Ovary (tissue), 9 donors: ENCODE measurements around the gene MYO9B. TPM values are rescaled to one million over a fixed set of nuclear protein-coding genes. Genes with fewer than 3 reads are reported as not detected.

Experiments
- DNase-seq, 5 donors: peaks; one replicate each; pipeline ENCODE4 v3.0.0-alpha.2; 2019 to 2020
- H3K27ac ChIP-seq, 2 donors: fragments of 200-600 bp; one replicate each; pipeline versions ENCODE4 v1.5.1 to v1.8.0; 2019 to 2022
- H3K27me3 ChIP-seq: fragments of 200-600 bp; one replicate; pipeline ENCODE4 v1.8.0; 2022
- H3K36me3 ChIP-seq: fragments of 200-600 bp; sonication (generic); one replicate; pipeline ENCODE4 v1.5.1; 2019
- H3K4me1 ChIP-seq: one replicate; pipeline ENCODE4 v1.8.1; 2013; ENCODE audit warnings: mild to moderate bottlenecking, moderate library complexity; ENCODE audit not compliant: insufficient read depth
- H3K4me3 ChIP-seq: fragments of 200-600 bp; sonication (generic); one replicate; pipeline ENCODE4 v1.5.1; 2017
- H3K9me3 ChIP-seq, 2 donors: fragments of 200-600 bp in 1 of 2; sonication (generic) in 1 of 2; one replicate each; pipeline versions ENCODE4 v1.5.1 to v1.8.1; 2013 to 2019; ENCODE audit warnings: mild to moderate bottlenecking in 1 of 2, moderate library complexity in 1 of 2
- CTCF ChIP-seq, 3 donors: fragments of 450-650 bp in 2 of 3; fragments of 200-600 bp in 1 of 3; IDR thresholded peaks; one replicate each; pipeline versions ENCODE4 v1.5.1 to v1.8.0; 2016 to 2022; ENCODE audit warnings: antibody characterized with exemption in 3 of 3, mild to moderate bottlenecking in 1 of 3
- EP300 ChIP-seq: sonication (generic); formaldehyde crosslinking; IDR thresholded peaks from one replicate; pipeline ENCODE4 v1.6.1; 2017; ENCODE audit warnings: antibody characterized with exemption
- POLR2A ChIP-seq: fragments of 450-650 bp; IDR thresholded peaks from one replicate; pipeline ENCODE4 v1.6.1; 2017; ENCODE audit warnings: antibody characterized with exemption, mild to moderate bottlenecking, moderate library complexity
- WGBS, 3 donors: extraction: QIAGEN DNeasy Blood & Tissue Kit in 1 of 3; methylation state at CpG; one replicate each; pipeline versions ENCODE4 v1.1.5 to v1.1.7; 2013 to 2017; 5-methylcytosine and 5-hydroxymethylcytosine counted together
- intact Hi-C, 4 donors: fragments of 100-400 bp; cut with DNase I; formaldehyde crosslinking; loops; one replicate each; pipeline versions ENCODE4 v1.11.0 to v1.15.1; 2022 to 2023
- polyA plus RNA-seq, 2 donors: library from polyadenylated mRNA; stranded (reverse); fragments of 200-250 nt in 1 of 2; fragments of 350-450 nt in 1 of 2; fragmentation: Illumina TruSeq in 1 of 2; extraction: RNeasy Lipid Tissue Mini Kit (QIAGEN cat#74804) in 1 of 2; gene quantifications; one replicate each; pipeline ENCODE4 v1.2.3, GENCODE V29; 2013 to 2014
- total RNA-seq, 7 donors: library from RNA; depleted of rRNA in 2 of 7; stranded (reverse); fragments of >200 nt in 2 of 7; fragmentation: NEBNext Ultra II Directional in 3 of 7; extraction: Animal tissue kit (Norgen Biotek cat#: 25700) in 3 of 7; gene quantifications; one replicate each; pipeline versions ENCODE4 v1.1.0 to v1.2.4, GENCODE V29; 2016 to 2023
- donor health status: DM: no; HTN: no; CAD: no; lungs with moderate emphysema.
- donor health status: DM: no; HTN: no; CAD: no.
- donor health status: Bipolar disorder and iron deficiency.
- donor health status: DM: yes; HTN: yes; CAD: no.
- donor health status: DM: no; HTN: no; CAD: no.
- donor health status: DM: yes; HTN: yes; CAD: no.

The MYO9B gene
- total and polyA plus RNA-seq, 9 donors, result 17.9 to 56.3 (median 34.1) TPM

- Histone ChIP-seq H3K9me3 (no peaks in the 10 kb centered on the region), H3K27me3 (no peaks in the 10 kb centered on the region), H3K36me3 (no peaks in the 10 kb centered on the region), H3K4me1 (no peaks in the 10 kb centered on the region), H3K27ac (no peak overlapping the region), H3K4me3 (no peak overlapping the region)
- intact Hi-C loops, result no loop called here
- DNase-seq, result no peak
- WGBS, 3 donors, result 35 to 49% (median 47%) methylated on average over 15 to 16 of the region's 16 CpGs
- no peak for TF ChIP-seq CTCF (IDR thresholded peaks at IDR 0.05)
- TF ChIP-seq POLR2A, result no peak
- TF ChIP-seq EP300, result no peak
Measured at GRCh38 chr19:17262557-17262956, 187.0 kb downstream of the MYO9B start.

Other genes with a start within 250 kb of the MYO9B start
- gene SIN3B, start 246.4 kb upstream of the MYO9B start, total RNA-seq, result 10 to 100 TPM; 45.1 to 92.0 (median 68.3) TPM
- gene SIN3B, start 246.4 kb upstream of the MYO9B start, polyA plus RNA-seq, result 10 to 100 TPM; 35.3 to 43.9 TPM
- gene F2RL3, start 186.8 kb upstream of the MYO9B start, total RNA-seq, result 1 to 10 TPM in 3 of 7 donors, under 1 TPM in 4; 0.08 to 5.4 (median 0.92) TPM
- 1 to 10 TPM in 1 of 2 donors, under 1 TPM in 1; 0.40 to 2.2 TPM for gene F2RL3, start 186.8 kb upstream of the MYO9B start, polyA plus RNA-seq
- gene CPAMD8, start 49.0 kb upstream of the MYO9B start, total RNA-seq, result 10 to 100 TPM in 1 of 7 donors, 1 to 10 TPM in 6; 5.1 to 13.0 (median 7.9) TPM
- 10 to 100 TPM in 1 of 2 donors, 1 to 10 TPM in 1; 2.4 to 11.4 TPM for gene CPAMD8, start 49.0 kb upstream of the MYO9B start, polyA plus RNA-seq
- 1 to 10 TPM; 4.3 to 7.0 (median 5.5) TPM for gene HAUS8, start 325 bp upstream of the MYO9B start, total RNA-seq
- 1 to 10 TPM; 4.1 to 7.2 TPM for gene HAUS8, start 325 bp upstream of the MYO9B start, polyA plus RNA-seq
- gene USE1, start 139.6 kb downstream of the MYO9B start, total RNA-seq, result 10 to 100 TPM; 23.8 to 42.1 (median 30.9) TPM
- 10 to 100 TPM; 15.8 to 50.3 TPM for gene USE1, start 139.6 kb downstream of the MYO9B start, polyA plus RNA-seq
- 10 to 100 TPM in 6 of 7 donors, 1 to 10 TPM in 1; 6.4 to 39.8 (median 20.3) TPM for gene OCEL1, start 150.4 kb downstream of the MYO9B start, total RNA-seq
- gene OCEL1, start 150.4 kb downstream of the MYO9B start, polyA plus RNA-seq, result 10 to 100 TPM; 16.7 to 18.6 TPM
- gene NR2F6, start 170.1 kb downstream of the MYO9B start, total RNA-seq, result 10 to 100 TPM; 21.5 to 46.4 (median 28.4) TPM
- gene NR2F6, start 170.1 kb downstream of the MYO9B start, polyA plus RNA-seq, result 10 to 100 TPM in 1 of 2 donors, 1 to 10 TPM in 1; 3.7 to 10.5 TPM
- 1 to 10 TPM; 1.5 to 7.0 (median 2.0) TPM for gene USHBP1, start 189.0 kb downstream of the MYO9B start, total RNA-seq
- 1 to 10 TPM; 1.1 to 8.9 TPM for gene USHBP1, start 189.0 kb downstream of the MYO9B start, polyA plus RNA-seq
- gene BABAM1, start 191.7 kb downstream of the MYO9B start, total RNA-seq, result 10 to 100 TPM; 37.4 to 74.8 (median 57.8) TPM
- 10 to 100 TPM; 62.6 to 99.1 TPM for gene BABAM1, start 191.7 kb downstream of the MYO9B start, polyA plus RNA-seq
- 1 to 10 TPM in 4 of 7 donors, under 1 TPM in 3; 0.23 to 1.6 (median 1.4) TPM for gene ANKLE1, start 206.1 kb downstream of the MYO9B start, total RNA-seq
- under 1 TPM; 0.12 to 0.65 TPM for gene ANKLE1, start 206.1 kb downstream of the MYO9B start, polyA plus RNA-seq
- gene ABHD8, start 227.6 kb downstream of the MYO9B start, total RNA-seq, result 10 to 100 TPM; 12.4 to 25.1 (median 19.1) TPM
- gene ABHD8, start 227.6 kb downstream of the MYO9B start, polyA plus RNA-seq, result 10 to 100 TPM in 1 of 2 donors, under 1 TPM in 1; 0.55 to 15.3 TPM
- 10 to 100 TPM; 39.5 to 93.4 (median 53.4) TPM for gene MRPL34, start 230.1 kb downstream of the MYO9B start, total RNA-seq
- 10 to 100 TPM; 62.7 to 93.0 TPM for gene MRPL34, start 230.1 kb downstream of the MYO9B start, polyA plus RNA-seq
- 10 to 100 TPM in 6 of 7 donors, 1 to 10 TPM in 1; 6.3 to 29.3 (median 18.6) TPM for gene DDA1, start 233.8 kb downstream of the MYO9B start, total RNA-seq
- gene DDA1, start 233.8 kb downstream of the MYO9B start, polyA plus RNA-seq, result 10 to 100 TPM; 29.1 to 32.6 TPM